ENCODE data around the gene SUPT3H. TPM values are rescaled to one million over a fixed set of nuclear protein-coding genes. Genes with fewer than 3 reads are reported as not detected.

Gene SUPT3H
- polyA plus RNA-seq, 3 donors, result 2.4 to 3.5 (median 2.5) TPM

DNA sequence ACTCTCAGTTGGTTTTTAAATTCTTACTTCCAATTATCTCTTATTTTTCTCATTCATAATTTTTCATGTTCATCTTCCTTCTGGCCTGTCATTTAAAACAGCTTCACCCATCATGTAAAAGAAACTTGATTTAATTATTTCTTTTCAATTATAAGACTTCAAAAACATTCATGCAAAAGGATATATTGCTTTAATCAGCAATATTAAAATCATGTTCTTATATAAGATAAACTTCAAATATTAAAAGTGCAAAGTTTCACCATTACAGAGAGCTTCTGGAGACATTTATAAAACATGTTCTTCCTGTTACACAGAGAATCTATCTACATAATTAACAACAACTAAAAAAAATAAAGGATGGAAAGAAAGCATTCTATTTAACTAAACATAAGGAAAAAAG lies 446.3 kb downstream of the SUPT3H start:
- no peak overlapping the region for H3K4me3 ChIP-seq (replicated peaks in 1 of 3; ENCODE audit: low read depth in 2 of 3, low read length in 3 of 3)
- H3K4me3 Mint-ChIP-seq, result no peak overlapping the region
- H3K9me3 Mint-ChIP-seq, result peaks cover 0 to 5% (median 2%) of the 10 kb centered on the region in 7 donors

GRCh38 chr6:44926556-44926955 lies 451.2 kb downstream of the SUPT3H start:
- Mint-ChIP-seq H3K27me3 (ENCODE audit: low read depth in 3 of 3) (no peaks in the 10 kb centered on the region), H3K4me3 (no peak overlapping the region), H3K4me1 (peaks cover 4% of the 10 kb centered on the region), H3K9me3 (peaks cover 0 to 5% (median 2%) of the 10 kb centered on the region in 7 donors), H3K27ac (no peak overlapping the region), H3K36me3 (no peaks in the 10 kb centered on the region)
- Histone ChIP-seq H3K9me3 (replicated peaks in 1 of 2; ENCODE audit: control insufficient read depth in 1 of 2, insufficient read depth in 1 of 2, low read length in 2 of 2) (no peaks in the 10 kb centered on the region), H2AFZ (ENCODE audit: insufficient read depth, low read depth, low read length, poor library complexity, severe bottlenecking) (no peak overlapping the region), H4K20me1 (ENCODE audit: insufficient read depth, low read length) (no peaks in the 10 kb centered on the region), H3K36me3 (replicated peaks in 1 of 2; ENCODE audit: control insufficient read depth in 1 of 2, insufficient read depth in 2 of 2, low read length in 2 of 2) (no peaks in the 10 kb centered on the region), H3K4me2 (replicated peaks; ENCODE audit: extremely low read depth, low read length, poor library complexity, severe bottlenecking) (no peak overlapping the region), H3K27me3 (ENCODE audit: control insufficient read depth in 2 of 2, insufficient read depth in 2 of 2, low read length in 2 of 2) (no peaks in the 10 kb centered on the region), H3K4me3 (replicated peaks in 1 of 3; ENCODE audit: low read depth in 2 of 3, low read length in 3 of 3) (no peak overlapping the region), H3K4me1 (ENCODE audit: control insufficient read depth in 1 of 2, insufficient read depth in 2 of 2, low read length in 2 of 2) (no peaks in the 10 kb centered on the region), H3K79me2 (ENCODE audit: insufficient read depth, low read length) (no peaks in the 10 kb centered on the region), H3K9ac (ENCODE audit: insufficient read depth, low read length, poor library complexity, severe bottlenecking) (no peak overlapping the region), H3K27ac (ENCODE audit: low read depth in 1 of 2, low read length in 2 of 2) (no peak overlapping the region)
- no CpG with 5 or more reads among the region's 2 CpGs for WGBS (ENCODE audit: insufficient coverage)
- intact Hi-C loops (cut with micrococcal nuclease), result no loop called here
- no peak for DNase-seq
- TF ChIP-seq, protein P1, sequence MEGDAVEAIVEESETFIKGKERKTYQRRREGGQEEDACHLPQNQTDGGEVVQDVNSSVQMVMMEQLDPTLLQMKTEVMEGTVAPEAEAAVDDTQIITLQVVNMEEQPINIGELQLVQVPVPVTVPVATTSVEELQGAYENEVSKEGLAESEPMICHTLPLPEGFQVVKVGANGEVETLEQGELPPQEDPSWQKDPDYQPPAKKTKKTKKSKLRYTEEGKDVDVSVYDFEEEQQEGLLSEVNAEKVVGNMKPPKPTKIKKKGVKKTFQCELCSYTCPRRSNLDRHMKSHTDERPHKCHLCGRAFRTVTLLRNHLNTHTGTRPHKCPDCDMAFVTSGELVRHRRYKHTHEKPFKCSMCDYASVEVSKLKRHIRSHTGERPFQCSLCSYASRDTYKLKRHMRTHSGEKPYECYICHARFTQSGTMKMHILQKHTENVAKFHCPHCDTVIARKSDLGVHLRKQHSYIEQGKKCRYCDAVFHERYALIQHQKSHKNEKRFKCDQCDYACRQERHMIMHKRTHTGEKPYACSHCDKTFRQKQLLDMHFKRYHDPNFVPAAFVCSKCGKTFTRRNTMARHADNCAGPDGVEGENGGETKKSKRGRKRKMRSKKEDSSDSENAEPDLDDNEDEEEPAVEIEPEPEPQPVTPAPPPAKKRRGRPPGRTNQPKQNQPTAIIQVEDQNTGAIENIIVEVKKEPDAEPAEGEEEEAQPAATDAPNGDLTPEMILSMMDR (IDR thresholded peaks at IDR 0.05), result no peak

More for the DNA sequence above, 446.3 kb downstream of the SUPT3H start:
- Histone ChIP-seq H3K4me1 (ENCODE audit: control insufficient read depth in 1 of 2, insufficient read depth in 2 of 2, low read length in 2 of 2) (peaks cover 0 to 4% of the 10 kb centered on the region in 2 donors), H3K36me3 (replicated peaks in 1 of 2; ENCODE audit: control insufficient read depth in 1 of 2, insufficient read depth in 2 of 2, low read length in 2 of 2) (no peaks in the 10 kb centered on the region), H3K9me3 (replicated peaks in 1 of 2; ENCODE audit: control insufficient read depth in 1 of 2, insufficient read depth in 1 of 2, low read length in 2 of 2) (no peaks in the 10 kb centered on the region), H3K4me2 (replicated peaks; ENCODE audit: extremely low read depth, low read length, poor library complexity, severe bottlenecking) (no peak overlapping the region), H3K9ac (ENCODE audit: insufficient read depth, low read length, poor library complexity, severe bottlenecking) (no peak overlapping the region), H2AFZ (ENCODE audit: insufficient read depth, low read depth, low read length, poor library complexity, severe bottlenecking) (no peak overlapping the region), H4K20me1 (ENCODE audit: insufficient read depth, low read length) (no peaks in the 10 kb centered on the region), H3K79me2 (ENCODE audit: insufficient read depth, low read length) (no peaks in the 10 kb centered on the region), H3K27ac (ENCODE audit: low read depth in 1 of 2, low read length in 2 of 2) (no peak overlapping the region), H3K27me3 (ENCODE audit: control insufficient read depth in 2 of 2, insufficient read depth in 2 of 2, low read length in 2 of 2) (no peaks in the 10 kb centered on the region)
- intact Hi-C loops (cut with micrococcal nuclease), result no loop called here
- Mint-ChIP-seq H3K4me1 (peaks cover 4% of the 10 kb centered on the region), H3K27ac (no peak overlapping the region), H3K27me3 (ENCODE audit: low read depth in 3 of 3) (no peaks in the 10 kb centered on the region), H3K36me3 (no peaks in the 10 kb centered on the region)
- DNase-seq, result no peak
- TF ChIP-seq, protein P1 (IDR thresholded peaks at IDR 0.05), result no peak
